ENCODE measurements around the gene ADAMTS17.

ADAMTS17 gene

GRCh38 chr15:100224206-100225185, 117.3 kb downstream of the ADAMTS17 start:
- DNase-seq (ENCODE audit: low spot score), result no peak

- DNase-seq (ENCODE audit: low spot score), result no peak
These were observed 119.4 kb downstream of the ADAMTS17 start for GRCh38 chr15:100222349-100222715.

- no peak for DNase-seq (ENCODE audit: low spot score)
These were observed 120.1 kb downstream of the ADAMTS17 start for GRCh38 chr15:100221471-100222348.

- no peak for DNase-seq (ENCODE audit: low spot score)
These were observed 121.6 kb downstream of the ADAMTS17 start for GRCh38 chr15:100220058-100220768.

GRCh38 chr15:100218434-100218833, 123.3 kb downstream of the ADAMTS17 start:
- DNase-seq (ENCODE audit: low spot score), result no peak

- no peak for DNase-seq (ENCODE audit: low spot score)
These were observed 125.6 kb downstream of the ADAMTS17 start for GRCh38 chr15:100216182-100216581.

- no peak for DNase-seq (ENCODE audit: low spot score)
These were observed 126.0 kb downstream of the ADAMTS17 start for GRCh38 chr15:100215843-100216169.

GRCh38 chr15:100215031-100215842, 126.5 kb downstream of the ADAMTS17 start:
- no peak for DNase-seq (ENCODE audit: low spot score)

- DNase-seq (ENCODE audit: low spot score), result no peak
These were observed 129.6 kb downstream of the ADAMTS17 start for GRCh38 chr15:100211855-100212850.

- no peak for DNase-seq (ENCODE audit: low spot score)
These were observed 131.4 kb downstream of the ADAMTS17 start for GRCh38 chr15:100210338-100210737.

GRCh38 chr15:100208921-100209603, 132.7 kb downstream of the ADAMTS17 start:
- DNase-seq (ENCODE audit: low spot score), result no peak

- no peak for DNase-seq (ENCODE audit: low spot score)
These were observed 134.7 kb downstream of the ADAMTS17 start for GRCh38 chr15:100207053-100207452.

- DNase-seq (ENCODE audit: low spot score), result no peak
These were observed 135.1 kb downstream of the ADAMTS17 start for GRCh38 chr15:100206643-100207042.

- no peak for DNase-seq (ENCODE audit: low spot score)
These were observed 136.1 kb downstream of the ADAMTS17 start for GRCh38 chr15:100205549-100206295.

- DNase-seq (ENCODE audit: low spot score), result no peak
These were observed 137.0 kb downstream of the ADAMTS17 start for GRCh38 chr15:100204771-100205170.

GRCh38 chr15:100204211-100204610, 137.6 kb downstream of the ADAMTS17 start:
- DNase-seq (ENCODE audit: low spot score), result no peak

- DNase-seq (ENCODE audit: low spot score), result no peak
These were observed 139.3 kb downstream of the ADAMTS17 start for GRCh38 chr15:100202309-100202960.

Data from AG08396 (cell line).